Naive thymus-derived CD4-positive, alpha-beta T cell (primary cell): ENCODE results near the gene MAP3K19. TPM values are rescaled to one million over a fixed set of nuclear protein-coding genes. Genes with fewer than 3 reads are reported as not detected.
A peak's percentile ranks its signal among the peaks of the same experiment; 100 is the strongest.

Experiments used
- ATAC-seq: fragments of 150-1000 bp; cut with Tn5 transposase; 2 replicates; pipeline ENCODE4 v1.10.0; 2021; ENCODE audit warnings: mild to moderate bottlenecking, moderate library complexity
- CTCF ChIA-PET: fragments of 350-600 bp; sonication (Branson Sonifier 250); formaldehyde crosslinking; loops from one replicate; lab custom pipeline; 2021; ENCODE audit warnings: antibody characterized with exemption; lab: Charles Lee
- POLR2A ChIA-PET: fragments of 350-600 bp; sonication (Branson Sonifier 250); formaldehyde crosslinking; loops from one replicate; lab custom pipeline; 2021; ENCODE audit warnings: antibody characterized with exemption, inconsistent platforms; lab: Charles Lee
- DNase-seq, 9 donors: peaks; one replicate each; pipeline versions ENCODE4 v3.0.0 to v3.0.0-alpha.2; 2020 to 2022; ENCODE audit warnings: mixed read lengths in 1 of 9
- H3K27ac ChIP-seq: one replicate; pipeline ENCODE4 v1.7.0; 2013; ENCODE audit warnings: mild to moderate bottlenecking, low read depth, low read length, moderate library complexity
- H3K27me3 ChIP-seq, 2 donors: one replicate each; pipeline ENCODE4 v1.7.0; 2013; ENCODE audit warnings: low read length in 2 of 2, mild to moderate bottlenecking in 2 of 2, moderate library complexity in 2 of 2; ENCODE audit not compliant: control insufficient read depth in 2 of 2, insufficient read depth in 2 of 2
- H3K36me3 ChIP-seq, 3 experiments: 1 replicate in 2 of 3; 2 replicates in 1 of 3; pipeline ENCODE4 v1.7.0; 2013; ENCODE audit warnings: low read length in 3 of 3, mild to moderate bottlenecking in 3 of 3, moderate library complexity in 1 of 3; ENCODE audit not compliant: insufficient read depth in 3 of 3, control insufficient read depth in 2 of 3
- H3K4me1 ChIP-seq, 2 donors: one replicate each; pipeline ENCODE4 v1.7.0; 2013; ENCODE audit warnings: low read length in 2 of 2, mild to moderate bottlenecking in 2 of 2, moderate library complexity in 1 of 2; ENCODE audit not compliant: control insufficient read depth in 2 of 2, insufficient read depth in 2 of 2
- H3K4me3 ChIP-seq: 2 replicates; pipeline ENCODE4 v1.7.0; 2013; ENCODE audit warnings: mild to moderate bottlenecking, low read length
- H3K9me3 ChIP-seq, 3 experiments: 1 replicate in 2 of 3; 2 replicates in 1 of 3; pipeline ENCODE4 v1.7.0; 2013; ENCODE audit warnings: low read length in 3 of 3; ENCODE audit not compliant: control insufficient read depth in 2 of 3
- H3K27ac Mint-ChIP-seq, 9 donors: one replicate each; pipeline ENCODE4 v1.8.0; 2020 to 2022; ENCODE audit warnings: mixed read lengths in 9 of 9, mild to moderate bottlenecking in 8 of 9, moderate library complexity in 5 of 9, inconsistent platforms in 2 of 9
- H3K27me3 Mint-ChIP-seq, 5 donors: one replicate each; pipeline ENCODE4 v1.8.0; 2021 to 2022; ENCODE audit warnings: mixed read lengths in 5 of 5, mild to moderate bottlenecking in 1 of 5
- H3K36me3 Mint-ChIP-seq, 5 donors: one replicate each; pipeline ENCODE4 v1.8.0; 2020 to 2022; ENCODE audit warnings: mixed read lengths in 5 of 5, mild to moderate bottlenecking in 3 of 5, inconsistent platforms in 1 of 5
- H3K4me1 Mint-ChIP-seq, 7 donors: one replicate each; pipeline ENCODE4 v1.8.0; 2020 to 2022; ENCODE audit warnings: mixed read lengths in 7 of 7, mild to moderate bottlenecking in 3 of 7, inconsistent platforms in 1 of 7
- H3K4me3 Mint-ChIP-seq, 10 donors: one replicate each; pipeline ENCODE4 v1.8.0; 2020 to 2022; ENCODE audit warnings: mild to moderate bottlenecking in 10 of 10, mixed read lengths in 10 of 10, moderate library complexity in 6 of 10, inconsistent platforms in 2 of 10
- H3K9me3 Mint-ChIP-seq, 11 donors: one replicate each; pipeline ENCODE4 v1.8.0; 2020 to 2022; ENCODE audit warnings: mixed read lengths in 11 of 11, mild to moderate bottlenecking in 4 of 11, inconsistent platforms in 1 of 11, moderate library complexity in 1 of 11
- intact Hi-C, 2 donors: fragments of 100-400 bp; cut with micrococcal nuclease; formaldehyde crosslinking; loops; one replicate each; pipeline ENCODE4 v1.15.1; 2023
- polyA plus RNA-seq, 2 donors: library from polyadenylated mRNA; unstranded; fragments of 300-500 nt; fragmentation: Illumina TruSeq; gene quantifications; one replicate each; pipeline ENCODE4 v1.2.3, GENCODE V29; 2021
- total RNA-seq, 6 experiments: library from RNA in 5 of 6; stranded (reverse) in 5 of 6; gene quantifications; 1 replicate in 5 of 6; 2 replicates in 1 of 6; pipeline ENCODE4 v1.2.3 and lab custom pipeline; 2021 to 2026

The MAP3K19 gene
- total and polyA plus RNA-seq, 7 experiments from 2014 or later: 0.64 TPM; not detected in 6

DNA sequence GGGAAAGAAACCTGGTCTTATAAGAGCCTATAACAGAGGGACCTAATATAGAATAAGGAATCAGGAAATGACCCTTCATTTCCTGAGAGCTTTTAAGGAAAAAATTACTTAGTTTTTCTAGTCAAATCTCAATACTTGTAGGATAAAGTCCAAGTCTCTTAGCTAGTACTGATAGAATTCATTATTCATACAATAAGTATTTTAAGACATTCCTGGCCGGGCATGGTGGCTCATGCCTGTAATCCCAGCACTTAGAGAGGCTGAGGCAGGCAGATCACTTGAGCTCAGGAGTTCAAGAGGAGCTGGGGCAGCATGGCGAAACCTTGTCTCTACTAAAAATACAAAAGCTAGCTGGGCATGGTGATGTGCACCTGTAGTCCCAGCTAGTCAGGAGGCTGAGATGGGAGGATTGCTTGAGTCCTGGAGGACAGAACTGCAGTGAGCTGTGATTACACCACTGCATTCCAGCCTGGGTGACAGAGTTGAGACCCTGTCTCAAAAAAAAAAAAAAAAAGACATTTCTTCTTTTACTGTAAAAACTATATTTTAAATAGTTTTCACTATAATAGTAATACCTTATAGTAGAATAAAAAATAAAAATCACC lies 8.0 kb upstream of the MAP3K19 start:
- Mint-ChIP-seq H3K27ac (peak overlapping the region in 7 of 9 donors; percentile 5 to 99 (median 63)), H3K4me1 (peaks cover 31 to 72% (median 65%) of the 10 kb centered on the region in 7 donors), H3K4me3 (peak overlapping the region in 9 of 10 donors; percentile 59 to 98 (median 94)), H3K27me3 (peaks cover 0 to 5% (median 0%) of the 10 kb centered on the region in 5 donors), H3K36me3 (peaks cover 5 to 29% (median 16%) of the 10 kb centered on the region in 5 donors), H3K9me3 (peaks cover 0 to 4% (median 0%) of the 10 kb centered on the region in 11 donors)
- intact Hi-C loops: loop anchor here in 1 of 2 donors (1.0 to 2.0 kb wide), 2 partner anchors 14 to 686 kb away; partner anchors contain the start of gene UBXN4
- peaks cover 0 to 1% (median 0%) of the 10 kb centered on the region in 3 experiments for H3K36me3 ChIP-seq
- DNase-seq (no peak), ATAC-seq (no peak)
- no peak overlapping the region for H3K4me3 ChIP-seq
- H3K9me3 ChIP-seq: no peaks in the 10 kb centered on the region
- H3K4me1 ChIP-seq: peaks cover 0 to 22% of the 10 kb centered on the region in 2 donors
- no peak overlapping the region for H3K27ac ChIP-seq
- no peaks in the 10 kb centered on the region for H3K27me3 ChIP-seq
- ChIA-PET POLR2A (interaction anchor here (0.6 to 0.7 kb wide), 3 partner anchors 9 to 697 kb away, joined by 3 read pairs; no protein-coding TSS in a partner anchor), CTCF (no interaction called here)

DNA sequence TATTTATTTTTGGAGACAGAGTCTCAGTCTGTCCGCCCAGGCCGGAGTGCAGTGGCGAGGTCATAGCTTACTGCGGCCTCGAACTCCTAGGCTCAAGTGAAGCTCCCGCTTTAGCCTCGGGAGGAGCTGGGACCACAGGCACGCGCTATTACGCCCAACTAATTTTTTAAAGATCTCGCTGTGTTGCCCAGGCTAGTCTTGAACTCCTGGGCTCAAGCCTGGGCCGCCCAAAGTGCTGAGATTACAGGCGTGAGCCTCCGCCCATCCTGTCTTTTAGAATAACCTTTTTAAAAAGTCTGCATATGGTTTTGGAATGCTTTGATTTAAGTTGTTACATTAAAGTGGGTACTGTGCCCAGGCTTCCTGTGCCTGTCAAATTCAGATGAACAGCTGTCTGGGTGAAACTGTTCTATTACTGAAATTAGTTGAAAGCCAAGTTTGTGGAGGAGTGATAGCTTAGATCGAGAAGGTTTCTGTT lies 5.8 kb upstream of the MAP3K19 start:
- H3K27me3 Mint-ChIP-seq: peaks cover 0 to 5% (median 0%) of the 10 kb centered on the region in 5 donors
- ChIA-PET POLR2A (interaction anchor here (0.5 to 1.4 kb wide), 4 partner anchors 12 to 478 kb away, joined by 3 to 5 read pairs (median 4); partner anchors contain the start of genes R3HDM1 and ZRANB3), CTCF (interaction anchor here (0.7 kb wide), 1 partner anchor 1078 kb away, joined by 3 read pairs; no protein-coding TSS in a partner anchor)
- Histone ChIP-seq H3K27ac (peak overlapping the region; percentile 99), H3K9me3 (no peaks in the 10 kb centered on the region), H3K36me3 (no peaks in the 10 kb centered on the region), H3K27me3 (no peaks in the 10 kb centered on the region), H3K4me3 (peak overlapping the region; percentile 69), H3K4me1 (peaks cover 0 to 22% of the 10 kb centered on the region in 2 donors)
- no peak for ATAC-seq
- H3K4me3 Mint-ChIP-seq: peak overlapping the region; percentile 94 to 99 (median 97)
- H3K27ac Mint-ChIP-seq: peak overlapping the region; percentile 98 to 100 (median 99)
- peaks cover 0 to 4% (median 0%) of the 10 kb centered on the region in 11 donors for H3K9me3 Mint-ChIP-seq
- H3K4me1 Mint-ChIP-seq: peaks cover 24 to 60% (median 50%) of the 10 kb centered on the region in 7 donors
- intact Hi-C loops: loop anchor here (1.0 to 5.0 kb wide), 18 partner anchors 8 to 1329 kb away; partner anchors contain the start of genes CCNT2 (in 2 of the 2), CXCR4 (in 2 of the 2), MCM6 (in 2 of the 2) and R3HDM1 (in 2 of the 2)
- peaks cover 0 to 19% (median 5%) of the 10 kb centered on the region in 5 donors for H3K36me3 Mint-ChIP-seq
- DNase-seq: peak in 8 of 9 donors; percentile 36 to 58 (median 48)

DNA sequence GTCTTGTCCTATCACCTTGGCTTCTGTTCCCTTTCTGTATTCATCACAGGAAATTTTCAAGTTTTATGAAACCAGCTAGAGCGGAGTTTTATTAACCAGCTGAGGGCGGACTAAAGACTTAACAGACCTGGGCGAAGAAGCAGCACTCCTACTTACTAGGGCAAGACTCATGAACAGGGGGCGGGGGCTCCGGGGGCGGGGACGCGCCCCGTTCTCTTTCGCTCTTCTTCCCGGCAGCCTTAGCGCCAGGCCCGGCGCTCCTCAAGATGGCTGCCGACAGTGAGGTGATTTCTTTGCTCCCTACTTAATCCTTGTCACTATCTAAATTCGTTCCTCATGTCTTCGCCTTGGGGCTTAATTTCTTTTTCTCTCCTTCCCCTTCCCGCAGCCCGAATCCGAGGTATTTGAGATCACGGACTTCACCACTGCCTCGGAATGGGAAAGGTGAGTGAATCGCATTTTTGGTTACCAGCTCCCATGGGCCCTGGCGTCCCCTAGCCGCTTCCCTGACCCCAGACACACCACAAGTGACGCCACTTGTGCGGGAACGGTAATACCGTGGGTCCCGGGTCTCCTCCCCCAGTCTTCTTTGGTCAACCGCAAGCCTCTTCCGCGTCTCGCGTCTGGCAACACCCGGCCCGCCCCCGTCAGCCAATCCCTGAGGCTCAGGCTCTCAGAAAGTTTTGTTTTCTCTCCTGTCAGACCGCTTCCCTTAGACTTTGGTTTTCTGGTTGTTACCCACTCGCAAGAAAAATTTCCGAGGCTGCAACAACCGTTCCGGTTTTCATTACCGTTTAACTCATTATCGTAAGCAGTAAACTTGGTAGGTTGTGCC lies 5.0 kb upstream of the MAP3K19 start, which contains the start of gene RAB3GAP1:
TSS of gene RAB3GAP1 (plus strand) at position 251 of the 835 bp plus-strand sequence. CDS start at position 267, 16 bp downstream.
- ATAC-seq: peak; percentile 93
- Mint-ChIP-seq H3K27ac (peak within 1 kb of the TSS; percentile 98 to 100 (median 99)), H3K4me1 (peaks cover 24 to 52% (median 48%) of the 10 kb centered on the region in 7 donors), H3K36me3 (peaks cover 0 to 19% (median 5%) of the 10 kb centered on the region in 5 donors), H3K4me3 (peak within 1 kb of the TSS; percentile 94 to 99 (median 97)), H3K27me3 (peaks cover 0 to 6% (median 0%) of the 10 kb centered on the region in 5 donors), H3K9me3 (peaks cover 0 to 4% (median 0%) of the 10 kb centered on the region in 11 donors)
- no peaks in the 10 kb centered on the region for H3K36me3 ChIP-seq
- no peaks in the 10 kb centered on the region for H3K27me3 ChIP-seq
- ChIA-PET POLR2A (interaction anchor here (0.8 to 1.7 kb wide), 7 partner anchors 10 to 693 kb away, joined by 3 to 5 read pairs (median 4); partner anchors contain the start of genes R3HDM1 and ZRANB3), CTCF (interaction anchor here (0.6 kb wide), 1 partner anchor 733 kb away, joined by 3 read pairs; no protein-coding TSS in a partner anchor)
- peak; percentile 76 to 96 (median 94) for DNase-seq
- H3K27ac ChIP-seq: peak within 1 kb of the TSS; percentile 99
- peaks cover 0 to 22% of the 10 kb centered on the region in 2 donors for H3K4me1 ChIP-seq
- intact Hi-C loops: loop anchor here (1.0 to 5.0 kb wide), 17 partner anchors 35 to 1330 kb away; partner anchors contain the start of genes CCNT2 (in 2 of the 2), CXCR4 (in 2 of the 2), MCM6 (in 2 of the 2) and R3HDM1 (in 1 of the 2)
- H3K4me3 ChIP-seq: peak within 1 kb of the TSS; percentile 69
- H3K9me3 ChIP-seq: no peaks in the 10 kb centered on the region

DNA sequence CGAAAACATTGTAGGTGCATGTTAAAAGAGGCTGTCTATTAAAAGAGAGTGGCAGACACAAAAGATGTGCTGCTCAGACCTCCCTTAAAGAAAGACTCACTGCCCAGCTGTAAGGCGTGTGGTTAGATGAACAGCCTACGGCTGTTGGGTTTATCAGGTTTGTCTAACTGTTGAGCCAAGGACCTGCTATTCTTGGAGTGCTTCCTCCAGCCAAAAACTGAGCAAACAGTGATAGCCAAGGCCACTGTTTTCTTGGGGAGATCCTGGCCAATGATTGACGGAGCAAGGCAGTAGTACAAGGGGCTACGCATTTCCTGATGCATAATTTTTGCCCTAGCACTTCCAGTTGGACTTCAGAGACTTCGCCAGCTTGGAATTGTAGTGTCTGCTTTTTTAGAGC lies 3.4 kb upstream of the MAP3K19 start:
- no peaks in the 10 kb centered on the region for H3K36me3 ChIP-seq
- peak overlapping the region; percentile 6 to 94 (median 56) for H3K4me3 Mint-ChIP-seq
- no peak overlapping the region for H3K27ac ChIP-seq
- no peaks in the 10 kb centered on the region for H3K9me3 ChIP-seq
- intact Hi-C loops: loop anchor here (5.0 kb wide), 6 partner anchors 37 to 1332 kb away; partner anchors contain the start of genes CXCR4 (in 1 of the 2) and MCM6 (in 1 of the 2)
- H3K4me1 Mint-ChIP-seq: peaks cover 21 to 41% (median 36%) of the 10 kb centered on the region in 7 donors
- H3K9me3 Mint-ChIP-seq: peaks cover 0 to 4% (median 0%) of the 10 kb centered on the region in 11 donors
- peaks cover 0 to 15% of the 10 kb centered on the region in 2 donors for H3K4me1 ChIP-seq
- peaks cover 0 to 13% (median 0%) of the 10 kb centered on the region in 5 donors for H3K27me3 Mint-ChIP-seq
- H3K36me3 Mint-ChIP-seq: peaks cover 0 to 12% (median 0%) of the 10 kb centered on the region in 5 donors
- ChIA-PET POLR2A (interaction anchor here (0.8 to 1.7 kb wide), 4 partner anchors 9 to 64 kb away, joined by 3 to 5 read pairs (median 4); no protein-coding TSS in a partner anchor), CTCF (interaction anchor here (0.9 kb wide), 1 partner anchor 689 kb away, joined by 3 read pairs; no protein-coding TSS in a partner anchor)
- no peak for ATAC-seq
- DNase-seq: no peak
- no peaks in the 10 kb centered on the region for H3K27me3 ChIP-seq
- no peak overlapping the region for H3K4me3 ChIP-seq
- H3K27ac Mint-ChIP-seq: peak overlapping the region; percentile 46 to 99 (median 76)

DNA sequence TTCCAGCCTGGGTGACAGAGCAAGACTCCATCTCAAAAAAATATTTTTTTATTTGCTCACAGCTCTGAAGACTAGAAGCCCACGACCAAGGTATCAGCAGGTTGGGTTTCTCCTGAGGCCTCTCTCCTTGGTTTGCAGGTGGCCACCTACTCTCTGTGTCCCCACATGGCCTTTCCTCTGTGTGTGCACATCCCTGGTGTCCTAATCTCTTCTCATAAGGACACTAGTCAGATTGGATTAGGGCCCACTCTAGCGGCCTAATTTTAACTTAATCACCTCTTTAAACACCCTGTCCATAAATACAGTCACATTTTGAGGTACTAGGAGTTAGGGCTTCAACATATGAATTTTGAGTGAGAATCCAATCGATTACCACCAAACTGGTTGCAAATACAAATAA lies 2.9 kb upstream of the MAP3K19 start:
- Histone ChIP-seq H3K36me3 (no peaks in the 10 kb centered on the region), H3K4me3 (no peak overlapping the region), H3K9me3 (no peaks in the 10 kb centered on the region), H3K27me3 (no peaks in the 10 kb centered on the region), H3K4me1 (peaks cover 0 to 13% of the 10 kb centered on the region in 2 donors), H3K27ac (no peak overlapping the region)
- no peak for ATAC-seq
- Mint-ChIP-seq H3K36me3 (peaks cover 0 to 12% (median 0%) of the 10 kb centered on the region in 5 donors), H3K27ac (peak overlapping the region in 5 of 9 donors; percentile 46 to 99 (median 76)), H3K4me1 (peaks cover 19 to 38% (median 32%) of the 10 kb centered on the region in 7 donors), H3K27me3 (peaks cover 0 to 13% (median 0%) of the 10 kb centered on the region in 5 donors), H3K4me3 (peak overlapping the region in 3 of 10 donors; percentile 16 to 77 (median 31)), H3K9me3 (peaks cover 0 to 4% (median 0%) of the 10 kb centered on the region in 11 donors)
- no peak for DNase-seq
- CTCF ChIA-PET: interaction anchor here (0.5 kb wide), 1 partner anchor 609 kb away, joined by 4 read pairs; no protein-coding TSS in a partner anchor
- intact Hi-C loops: loop anchor here (5.0 kb wide), 6 partner anchors 37 to 1332 kb away; partner anchors contain the start of genes CXCR4 (in 1 of the 2) and MCM6 (in 1 of the 2)
- POLR2A ChIA-PET: interaction anchor here (0.6 to 1.1 kb wide), 2 partner anchors 31 to 100 kb away, joined by 4 read pairs; no protein-coding TSS in a partner anchor
